WERI-Rb-1 (cell line): Measurements from ENCODE around the gene TMEM187.

Experiments
- DNase-seq: peaks from one replicate; pipeline ENCODE4 v3.0.0-alpha.2; 2020
- H3K27ac ChIP-seq: fragments of 250-450 bp; sonication (Bioruptor Pico); 2 replicates; pipeline ENCODE4 v1.5.1; 2020; ENCODE audit warnings: mild to moderate bottlenecking, moderate library complexity
- H3K27me3 ChIP-seq: fragments of 250-450 bp; sonication (Bioruptor Pico); 2 replicates; pipeline ENCODE4 v1.5.1; 2021; ENCODE audit warnings: mild to moderate bottlenecking, low read depth, moderate library complexity; ENCODE audit not compliant: insufficient read depth, severe bottlenecking
- H3K36me3 ChIP-seq: fragments of 250-450 bp; sonication (Bioruptor Pico); 2 replicates; pipeline ENCODE4 v1.5.1; 2020; ENCODE audit warnings: mild to moderate bottlenecking, moderate library complexity
- H3K4me3 ChIP-seq: 2 replicates; pipeline ENCODE4 v1.5.1; 2011; ENCODE audit warnings: low read depth, mild to moderate bottlenecking, control low read depth, low read length
- H3K9me3 ChIP-seq: fragments of 250-450 bp; sonication (Bioruptor Pico); 2 replicates; pipeline ENCODE4 v1.5.1; 2021; ENCODE audit warnings: mild to moderate bottlenecking, moderate library complexity; ENCODE audit not compliant: severe bottlenecking
- CTCF ChIP-seq: IDR thresholded peaks from 2 replicates; pipeline ENCODE4 v1.5.1; 2011; ENCODE audit warnings: low read depth, mild to moderate bottlenecking, control low read depth, inconsistent platforms, low read length

The TMEM187 gene

DNA sequence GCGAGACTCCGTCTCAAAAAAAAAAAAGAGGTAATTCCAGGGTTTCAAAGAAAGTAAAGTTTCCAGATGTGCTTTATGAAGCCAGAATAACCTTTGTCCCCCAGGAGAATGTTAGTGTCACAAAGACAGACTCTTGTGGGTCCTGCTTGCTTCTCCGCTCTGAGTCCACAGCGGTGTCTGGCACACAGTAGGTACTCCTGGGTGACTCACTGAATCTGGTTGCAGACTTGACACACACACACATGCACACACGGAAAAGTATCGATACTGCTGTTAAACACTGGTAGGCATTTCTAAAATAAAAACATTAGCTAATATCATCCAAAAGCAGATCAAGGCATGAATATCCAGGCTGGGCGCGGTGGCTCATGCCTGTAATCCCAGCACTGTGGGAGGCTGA is 22.9 kb downstream of the TMEM187 start:
- H3K27me3 ChIP-seq = peaks cover 12% of the 10 kb centered on the region
- TF ChIP-seq CTCF = no peak
- H3K36me3 ChIP-seq = no peaks in the 10 kb centered on the region
- H3K9me3 ChIP-seq = no peaks in the 10 kb centered on the region
- H3K4me3 ChIP-seq = no peak overlapping the region
- H3K27ac ChIP-seq = no peak overlapping the region
- DNase-seq = no peak

- H3K27me3 ChIP-seq = peaks cover 9% of the 10 kb centered on the region
Measured at GRCh38 chrX:153999359-154000037, 26.9 kb downstream of the TMEM187 start.

DNA sequence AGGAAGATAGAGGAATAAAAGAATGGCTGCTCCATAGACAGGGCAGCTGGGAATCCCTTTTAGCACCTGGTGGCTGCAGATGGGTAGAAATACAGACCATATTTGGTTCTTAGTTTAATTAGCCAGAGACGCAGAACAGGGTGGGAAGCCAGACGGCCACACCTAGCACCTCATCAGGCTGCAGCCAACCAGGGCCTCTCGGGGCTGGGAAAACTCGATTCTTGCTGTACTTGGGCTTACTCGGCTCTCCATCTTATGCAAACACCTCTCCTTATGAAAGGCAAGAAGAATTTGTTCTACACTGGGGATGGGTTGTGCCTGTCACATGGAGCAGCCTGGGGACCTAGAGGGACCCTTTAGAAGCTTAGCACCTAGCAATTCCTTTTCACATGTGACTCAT is 27.5 kb downstream of the TMEM187 start:
- Histone ChIP-seq H3K27ac (no peak overlapping the region), H3K36me3 (no peaks in the 10 kb centered on the region), H3K9me3 (no peaks in the 10 kb centered on the region), H3K27me3 (peaks cover 9% of the 10 kb centered on the region), H3K4me3 (no peak overlapping the region)
- no peak for TF ChIP-seq CTCF
- no peak for DNase-seq

More at GRCh38 chrX:153999359-154000037, 26.9 kb downstream of the TMEM187 start:
- Histone ChIP-seq H3K36me3 (no peaks in the 10 kb centered on the region), H3K4me3 (no peak overlapping the region), H3K27ac (no peak overlapping the region), H3K9me3 (no peaks in the 10 kb centered on the region)
- no peak for DNase-seq
- no peak for TF ChIP-seq CTCF

DNA sequence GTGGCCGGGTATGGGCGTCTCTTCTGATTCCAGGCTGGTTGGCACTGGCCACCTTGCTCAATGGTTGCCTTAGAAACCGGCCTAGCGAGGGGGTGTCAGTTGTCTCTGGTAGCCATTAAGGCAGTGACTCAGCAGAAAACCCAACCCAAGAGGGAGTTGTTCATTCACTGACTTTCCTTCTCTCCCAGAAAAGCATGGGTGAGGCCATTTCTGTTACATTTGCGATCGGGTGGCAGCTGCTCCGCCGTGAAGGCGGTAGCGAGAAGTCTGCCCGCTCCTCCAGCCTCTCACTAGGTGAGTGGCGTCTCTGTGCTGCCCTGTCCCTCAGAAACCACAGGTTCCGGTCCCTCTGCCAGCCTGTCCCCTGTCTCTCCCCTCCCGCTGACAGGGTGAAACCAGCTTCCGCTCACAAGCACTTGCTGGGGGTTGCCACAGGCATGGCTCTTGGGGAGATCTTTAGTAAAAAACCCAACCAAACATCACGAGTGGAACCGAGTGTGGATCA is 29.7 kb downstream of the TMEM187 start:
- DNase-seq = no peak
- no peak for TF ChIP-seq CTCF
- Histone ChIP-seq H3K27ac (no peak overlapping the region), H3K9me3 (no peaks in the 10 kb centered on the region), H3K27me3 (peaks cover 9% of the 10 kb centered on the region), H3K4me3 (no peak overlapping the region), H3K36me3 (no peaks in the 10 kb centered on the region; the same call in 1 of the 2 replicates)

- H3K4me3 ChIP-seq = no peak overlapping the region
- H3K36me3 ChIP-seq = peaks cover 6% of the 10 kb centered on the region; the same call in 1 of the 2 replicates
- H3K9me3 ChIP-seq = no peaks in the 10 kb centered on the region
- H3K27me3 ChIP-seq = peaks cover 9% of the 10 kb centered on the region
- no peak for DNase-seq
- H3K27ac ChIP-seq = peak overlapping the region; percentile 9; the same call in 1 of the 2 replicates
- no peak for TF ChIP-seq CTCF
Measured at GRCh38 chrX:154004315-154004714, 31.8 kb downstream of the TMEM187 start.

- Histone ChIP-seq H3K4me3 (no peak overlapping the region), H3K9me3 (no peaks in the 10 kb centered on the region), H3K27ac (no peak overlapping the region), H3K36me3 (peaks cover 26% of the 10 kb centered on the region), H3K27me3 (peaks cover 4% of the 10 kb centered on the region)
- TF ChIP-seq CTCF = no peak
- DNase-seq = no peak
Measured at GRCh38 chrX:154006947-154007346, 34.4 kb downstream of the TMEM187 start.
